ENCODE measurements around the gene TACC2.

The TACC2 gene

DNA sequence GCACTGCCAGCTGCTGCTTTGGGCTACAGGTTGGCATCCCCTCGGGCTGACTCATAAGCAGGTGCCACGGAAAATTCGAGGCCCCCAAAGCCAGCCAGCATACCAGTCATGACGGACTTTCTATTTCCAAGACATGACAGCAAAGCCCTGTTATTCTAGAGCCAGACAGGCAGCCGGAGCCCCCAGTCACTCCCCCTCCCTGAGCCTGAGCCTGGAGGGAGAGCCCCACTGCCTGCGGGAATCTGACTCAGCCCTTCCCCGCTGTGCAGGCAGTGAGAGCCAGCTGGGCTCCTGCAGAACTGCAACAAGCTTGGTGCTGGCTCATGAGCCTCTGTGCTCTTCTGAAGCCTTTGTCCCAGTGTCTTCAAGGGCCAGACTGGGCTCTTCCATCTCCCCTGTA lies 297.9 kb downstream of the TACC2 start:
- ATAC-seq, result peak; percentile 78
- TF ChIP-seq ZNF8 (CRISPR knock-in tag; IDR thresholded peaks at IDR 0.05) (no peak), RARB (CRISPR knock-in tag; IDR thresholded peaks at IDR 0.05) (no peak), TSHZ2 (CRISPR knock-in tag; IDR thresholded peaks at IDR 0.05) (no peak), CSDC2 (CRISPR knock-in tag; IDR thresholded peaks at IDR 0.05) (no peak), TCF4 (CRISPR knock-in tag; IDR thresholded peaks at IDR 0.05; ENCODE audit: borderline replicate concordance) (no peak), ZC3H10 (CRISPR knock-in tag; IDR thresholded peaks at IDR 0.05) (no peak), ZNF565 (CRISPR knock-in tag; conservative IDR thresholded peaks at IDR 0.05; ENCODE audit: low read depth) (no peak), PPARA (CRISPR knock-in tag; IDR thresholded peaks at IDR 0.05; ENCODE audit: borderline replicate concordance) (no peak), CSRNP3 (CRISPR knock-in tag; IDR thresholded peaks at IDR 0.05) (no peak), ARNTL (CRISPR knock-in tag; IDR thresholded peaks at IDR 0.05; ENCODE audit: borderline replicate concordance, low read depth) (no peak)
- TF ChIP-seq, protein P1, sequence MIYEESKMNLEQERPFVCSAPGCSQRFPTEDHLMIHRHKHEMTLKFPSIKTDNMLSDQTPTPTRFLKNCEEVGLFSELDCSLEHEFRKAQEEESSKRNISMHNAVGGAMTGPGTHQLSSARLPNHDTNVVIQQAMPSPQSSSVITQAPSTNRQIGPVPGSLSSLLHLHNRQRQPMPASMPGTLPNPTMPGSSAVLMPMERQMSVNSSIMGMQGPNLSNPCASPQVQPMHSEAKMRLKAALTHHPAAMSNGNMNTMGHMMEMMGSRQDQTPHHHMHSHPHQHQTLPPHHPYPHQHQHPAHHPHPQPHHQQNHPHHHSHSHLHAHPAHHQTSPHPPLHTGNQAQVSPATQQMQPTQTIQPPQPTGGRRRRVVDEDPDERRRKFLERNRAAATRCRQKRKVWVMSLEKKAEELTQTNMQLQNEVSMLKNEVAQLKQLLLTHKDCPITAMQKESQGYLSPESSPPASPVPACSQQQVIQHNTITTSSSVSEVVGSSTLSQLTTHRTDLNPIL (CRISPR knock-in tag; IDR thresholded peaks at IDR 0.05; ENCODE audit: low read depth), result no peak
- TF ChIP-seq, protein P2, sequence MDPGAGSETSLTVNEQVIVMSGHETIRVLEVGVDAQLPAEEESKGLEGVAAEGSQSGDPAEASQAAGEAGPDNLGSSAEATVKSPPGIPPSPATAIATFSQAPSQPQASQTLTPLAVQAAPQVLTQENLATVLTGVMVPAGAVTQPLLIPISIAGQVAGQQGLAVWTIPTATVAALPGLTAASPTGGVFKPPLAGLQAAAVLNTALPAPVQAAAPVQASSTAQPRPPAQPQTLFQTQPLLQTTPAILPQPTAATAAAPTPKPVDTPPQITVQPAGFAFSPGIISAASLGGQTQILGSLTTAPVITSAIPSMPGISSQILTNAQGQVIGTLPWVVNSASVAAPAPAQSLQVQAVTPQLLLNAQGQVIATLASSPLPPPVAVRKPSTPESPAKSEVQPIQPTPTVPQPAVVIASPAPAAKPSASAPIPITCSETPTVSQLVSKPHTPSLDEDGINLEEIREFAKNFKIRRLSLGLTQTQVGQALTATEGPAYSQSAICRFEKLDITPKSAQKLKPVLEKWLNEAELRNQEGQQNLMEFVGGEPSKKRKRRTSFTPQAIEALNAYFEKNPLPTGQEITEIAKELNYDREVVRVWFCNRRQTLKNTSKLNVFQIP (CRISPR knock-in tag; IDR thresholded peaks at IDR 0.05; ENCODE audit: borderline replicate concordance, low read depth), result no peak

- no peak for ATAC-seq
- TF ChIP-seq, protein P1 (CRISPR knock-in tag; IDR thresholded peaks at IDR 0.05; ENCODE audit: low read depth), result no peak
- TF ChIP-seq GLIS3 (CRISPR knock-in tag; IDR thresholded peaks at IDR 0.05), result no peak
- TF ChIP-seq OSR1 (CRISPR knock-in tag; IDR thresholded peaks at IDR 0.05), result no peak
- no peak for TF ChIP-seq ZNF8 (CRISPR knock-in tag; IDR thresholded peaks at IDR 0.05)
- no peak for TF ChIP-seq SNAI2 (CRISPR knock-in tag; IDR thresholded peaks at IDR 0.05)
- no peak for TF ChIP-seq TOX (CRISPR knock-in tag; IDR thresholded peaks at IDR 0.05; ENCODE audit: borderline replicate concordance)
- no peak for TF ChIP-seq ZNF70 (CRISPR knock-in tag; IDR thresholded peaks at IDR 0.05)
- no peak for TF ChIP-seq ZC3H10 (CRISPR knock-in tag; IDR thresholded peaks at IDR 0.05)
- no peak for TF ChIP-seq PPARA (CRISPR knock-in tag; IDR thresholded peaks at IDR 0.05; ENCODE audit: borderline replicate concordance)
Measured at GRCh38 chr10:122287570-122287969, 298.6 kb downstream of the TACC2 start.

DNA sequence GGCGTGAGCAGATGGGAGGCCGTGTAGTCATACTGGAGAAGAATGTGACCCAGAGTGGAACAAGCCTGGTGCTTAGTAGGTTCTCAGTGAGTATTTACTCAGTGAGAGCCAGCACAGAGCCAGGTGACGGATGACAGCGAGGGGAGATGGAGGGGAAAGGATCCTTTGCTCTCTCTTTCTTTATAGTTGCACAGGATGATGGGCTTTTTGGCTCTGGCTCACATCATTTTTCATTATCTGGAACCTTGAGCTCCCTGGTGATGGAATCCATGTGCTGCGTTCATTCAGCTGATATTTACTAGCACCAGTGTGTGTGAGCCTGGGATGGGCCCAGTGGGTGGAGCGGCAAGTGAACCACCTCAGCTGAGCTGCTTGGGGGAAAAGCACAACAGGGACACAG lies 299.3 kb downstream of the TACC2 start:
- no peak for TF ChIP-seq GLIS3 (CRISPR knock-in tag; IDR thresholded peaks at IDR 0.05)
- TF ChIP-seq, protein P2 (CRISPR knock-in tag; IDR thresholded peaks at IDR 0.05; ENCODE audit: borderline replicate concordance, low read depth), result no peak
- no peak for ATAC-seq

DNA sequence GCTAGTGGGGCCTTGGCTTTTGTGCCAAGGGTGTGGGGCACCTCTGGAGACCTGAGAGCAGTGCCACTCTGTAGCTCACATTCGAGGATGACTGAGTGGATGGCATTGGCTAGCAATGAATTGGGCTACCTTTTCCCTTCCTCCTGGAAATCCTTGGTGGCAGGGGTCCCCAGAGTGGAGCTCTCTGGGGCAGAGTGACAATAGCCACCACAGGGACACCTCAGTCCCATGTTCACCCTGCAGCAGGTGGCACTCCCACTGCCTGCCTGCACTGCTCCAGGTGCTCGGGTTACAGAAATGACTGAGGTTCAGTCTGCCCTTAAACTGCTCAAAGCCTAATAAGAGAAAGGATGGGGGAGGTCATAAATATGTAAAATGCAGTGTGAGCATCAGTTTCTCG lies 300.0 kb downstream of the TACC2 start:
- ATAC-seq, result no peak
- TF ChIP-seq ZNF70 (CRISPR knock-in tag; IDR thresholded peaks at IDR 0.05), result no peak
- TF ChIP-seq SNAI2 (CRISPR knock-in tag; IDR thresholded peaks at IDR 0.05), result no peak
- TF ChIP-seq ZNF8 (CRISPR knock-in tag; IDR thresholded peaks at IDR 0.05), result no peak
- TF ChIP-seq, protein P3, sequence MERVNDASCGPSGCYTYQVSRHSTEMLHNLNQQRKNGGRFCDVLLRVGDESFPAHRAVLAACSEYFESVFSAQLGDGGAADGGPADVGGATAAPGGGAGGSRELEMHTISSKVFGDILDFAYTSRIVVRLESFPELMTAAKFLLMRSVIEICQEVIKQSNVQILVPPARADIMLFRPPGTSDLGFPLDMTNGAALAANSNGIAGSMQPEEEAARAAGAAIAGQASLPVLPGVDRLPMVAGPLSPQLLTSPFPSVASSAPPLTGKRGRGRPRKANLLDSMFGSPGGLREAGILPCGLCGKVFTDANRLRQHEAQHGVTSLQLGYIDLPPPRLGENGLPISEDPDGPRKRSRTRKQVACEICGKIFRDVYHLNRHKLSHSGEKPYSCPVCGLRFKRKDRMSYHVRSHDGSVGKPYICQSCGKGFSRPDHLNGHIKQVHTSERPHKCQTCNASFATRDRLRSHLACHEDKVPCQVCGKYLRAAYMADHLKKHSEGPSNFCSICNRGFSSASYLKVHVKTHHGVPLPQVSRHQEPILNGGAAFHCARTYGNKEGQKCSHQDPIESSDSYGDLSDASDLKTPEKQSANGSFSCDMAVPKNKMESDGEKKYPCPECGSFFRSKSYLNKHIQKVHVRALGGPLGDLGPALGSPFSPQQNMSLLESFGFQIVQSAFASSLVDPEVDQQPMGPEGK (CRISPR knock-in tag; IDR thresholded peaks at IDR 0.05; ENCODE audit: borderline replicate concordance), result no peak
- no peak for TF ChIP-seq PPARA (CRISPR knock-in tag; IDR thresholded peaks at IDR 0.05; ENCODE audit: borderline replicate concordance)

All from SK-N-SH treated with all-trans-retinoic acid at 6 μM for 48 hours (cell line).